Mucosa of descending colon (tissue), 3 donors: ENCODE measurements around the gene OSBPL7. TPM values are rescaled to one million over a fixed set of nuclear protein-coding genes. Genes with fewer than 3 reads are reported as not detected.

Experiments
- ATAC-seq: fragments of 200-7000 bp; cut with Tn5 transposase; one replicate; pipeline ENCODE4 v1.9.1; 2020; ENCODE audit warnings: mild to moderate bottlenecking, moderate library complexity
- DNase-seq, 3 donors: peaks; one replicate each; pipeline ENCODE4 v3.0.0-alpha.2; 2020
- H3K36me3 ChIP-seq: fragments of 200-600 bp; one replicate; pipeline ENCODE4 v1.8.0; 2021; ENCODE audit warnings: low read depth, mild to moderate bottlenecking
- H3K4me1 ChIP-seq: fragments of 200-600 bp; one replicate; pipeline ENCODE4 v1.8.0; 2021; ENCODE audit warnings: low read depth, mild to moderate bottlenecking
- H3K4me3 ChIP-seq: fragments of 200-600 bp; one replicate; pipeline ENCODE4 v1.8.0; 2021; ENCODE audit warnings: mild to moderate bottlenecking
- H3K9me3 ChIP-seq: fragments of 200-600 bp; one replicate; pipeline ENCODE4 v1.8.0; 2021; ENCODE audit warnings: mild to moderate bottlenecking
- CTCF ChIP-seq: fragments of 200-600 bp; IDR thresholded peaks from one replicate; pipeline ENCODE4 v1.8.0; 2022; ENCODE audit warnings: antibody characterized with exemption, mild to moderate bottlenecking
- intact Hi-C, 2 donors: fragments of 100-400 bp; cut with DNase I in 1 of 2; cut with micrococcal nuclease in 1 of 2; formaldehyde crosslinking; loops; one replicate each; pipeline versions ENCODE4 v1.11.0 to v1.11.1; 2022; cut with DNase I, micrococcal nuclease
- total RNA-seq, 3 donors: library from RNA; stranded (reverse); fragmentation: NEBNext Ultra II Directional in 2 of 3; extraction: Animal tissue kit (Norgen Biotek cat#: 25700) in 2 of 3; gene quantifications; one replicate each; pipeline versions ENCODE4 v1.2.1 to v1.2.4, GENCODE V29; 2021 to 2023
- donor health status: DM: no; HTN: no; CAD: no; lungs with moderate emphysema.
- donor health status: DM: no; HTN: no; CAD: no.
- donor health status: DM: no; HTN: yes; CAD: no.

OSBPL7 gene
- total RNA-seq, 3 donors from 2014 or later, result 38.2 to 85.5 (median 71.1) TPM

DNA sequence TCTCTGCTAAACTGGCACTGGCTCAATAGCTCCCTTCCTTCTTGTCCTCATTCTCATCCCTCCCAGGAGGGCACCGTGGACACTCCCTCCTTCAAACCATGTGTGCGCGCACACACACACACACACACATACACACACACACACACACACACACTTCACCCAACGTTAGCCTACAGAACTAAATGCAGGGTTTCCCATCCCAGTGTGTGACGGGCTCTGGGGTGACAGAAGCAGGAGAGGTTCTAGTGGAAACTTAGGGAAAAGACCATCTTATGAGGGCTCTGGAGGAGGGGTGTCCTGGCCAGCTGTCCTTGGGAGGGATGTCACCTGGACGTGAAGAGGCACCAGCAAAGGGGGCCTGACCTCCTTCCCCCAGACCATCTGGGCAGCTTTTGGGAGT, 19.7 kb downstream of the OSBPL7 start:
- no peak overlapping the region for H3K4me3 ChIP-seq
- TF ChIP-seq CTCF, result no peak
- H3K36me3 ChIP-seq, result no peaks in the 10 kb centered on the region
- no peaks in the 10 kb centered on the region for H3K9me3 ChIP-seq
- intact Hi-C loops, result no loop called here
- H3K4me1 ChIP-seq, result no peaks in the 10 kb centered on the region
- ATAC-seq (no peak), DNase-seq (no peak)

GRCh38 chr17:47801176-47801765, 20.3 kb downstream of the OSBPL7 start:
- TF ChIP-seq CTCF, result no peak
- ATAC-seq, result no peak
- Histone ChIP-seq H3K9me3 (no peaks in the 10 kb centered on the region), H3K4me1 (no peaks in the 10 kb centered on the region), H3K36me3 (no peaks in the 10 kb centered on the region), H3K4me3 (no peak overlapping the region)
- DNase-seq, result no peak
- intact Hi-C loops, result no loop called here

- Histone ChIP-seq H3K36me3 (no peaks in the 10 kb centered on the region), H3K4me3 (no peak overlapping the region), H3K4me1 (no peaks in the 10 kb centered on the region), H3K9me3 (no peaks in the 10 kb centered on the region)
- ATAC-seq (no peak), DNase-seq (no peak)
- no peak for TF ChIP-seq CTCF
- intact Hi-C loops, result no loop called here
Observed at GRCh38 chr17:47800686-47801085, 20.9 kb downstream of the OSBPL7 start.

DNA sequence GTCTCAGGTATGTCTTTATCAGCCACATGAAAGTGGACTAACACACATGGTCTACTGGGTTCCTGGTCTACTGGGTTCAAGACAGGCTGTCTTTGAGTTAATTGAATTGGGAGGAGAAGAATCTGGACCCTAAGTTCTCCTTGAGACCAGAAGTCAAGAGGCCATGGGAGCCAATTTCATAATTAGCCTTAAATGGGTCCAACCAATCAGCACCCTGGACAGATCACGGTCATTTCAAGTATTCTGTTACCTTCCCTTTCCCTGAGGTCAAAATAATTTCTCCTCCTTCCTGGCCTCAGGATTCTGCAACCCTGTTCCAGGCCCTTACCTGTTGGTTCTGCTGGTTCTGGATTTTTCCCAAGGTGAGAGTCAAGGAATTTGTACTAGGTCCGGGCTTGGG, 23.8 kb downstream of the OSBPL7 start:
- Histone ChIP-seq H3K36me3 (no peaks in the 10 kb centered on the region), H3K4me3 (no peak overlapping the region), H3K9me3 (no peaks in the 10 kb centered on the region), H3K4me1 (no peaks in the 10 kb centered on the region)
- intact Hi-C loops, result no loop called here
- ATAC-seq (no peak), DNase-seq (no peak)
- no peak for TF ChIP-seq CTCF

DNA sequence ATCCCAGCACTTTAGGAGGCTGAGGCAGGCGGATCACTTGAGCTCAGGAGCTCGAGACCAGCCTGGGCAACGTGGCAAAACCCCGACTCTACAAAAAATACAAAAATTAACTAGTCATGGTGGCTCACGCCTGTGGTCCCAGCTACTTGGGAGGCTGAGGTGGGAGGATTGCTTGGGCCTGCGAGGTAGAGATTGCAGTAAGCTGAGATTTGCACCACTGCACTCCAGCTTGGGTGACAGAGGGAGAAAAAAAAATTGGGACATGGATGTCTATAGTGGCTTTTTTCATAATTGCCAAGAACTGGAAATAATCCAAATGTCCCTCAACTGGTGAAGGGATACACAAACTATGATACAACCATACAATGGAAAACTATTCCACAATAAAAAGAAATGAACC, 28.6 kb downstream of the OSBPL7 start:
- DNase-seq (no peak), ATAC-seq (no peak)
- H3K4me1 ChIP-seq, result peaks cover 5% of the 10 kb centered on the region
- H3K9me3 ChIP-seq, result no peaks in the 10 kb centered on the region
- intact Hi-C loops, result no loop called here
- no peak overlapping the region for H3K4me3 ChIP-seq
- TF ChIP-seq CTCF, result no peak
- H3K36me3 ChIP-seq, result no peaks in the 10 kb centered on the region

DNA sequence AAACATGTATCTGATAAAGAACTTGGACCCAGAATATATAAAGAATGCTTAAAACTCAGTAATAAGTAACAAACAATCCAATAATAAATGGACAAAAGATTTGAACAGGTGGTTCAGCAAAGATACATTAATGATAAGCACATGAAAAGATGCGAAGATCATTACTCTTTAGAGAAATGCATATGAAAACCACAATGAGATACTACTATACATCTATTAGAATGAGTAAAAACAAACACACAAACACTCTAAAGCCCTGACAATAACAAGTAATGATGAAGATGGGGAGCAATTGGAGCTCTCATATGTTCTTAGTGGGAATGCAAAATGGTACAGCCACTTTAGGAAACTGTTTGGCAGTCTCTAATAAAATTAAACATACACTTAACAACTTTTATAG, 29.1 kb downstream of the OSBPL7 start:
- Histone ChIP-seq H3K9me3 (no peaks in the 10 kb centered on the region), H3K4me1 (peaks cover 5% of the 10 kb centered on the region), H3K4me3 (no peak overlapping the region), H3K36me3 (no peaks in the 10 kb centered on the region)
- no peak for TF ChIP-seq CTCF
- DNase-seq (no peak), ATAC-seq (no peak)
- intact Hi-C loops, result no loop called here
